HG02588 (cell line): ENCODE results near the gene ATG5.

Experiments
- ATAC-seq: cut with Tn5 transposase; IDR thresholded peaks from one replicate; pipeline ENCODE4 v1.9.1; 2021; ENCODE audit warnings: mild to moderate bottlenecking, moderate library complexity; ENCODE audit not compliant: unreplicated experiment

The ATG5 gene

DNA sequence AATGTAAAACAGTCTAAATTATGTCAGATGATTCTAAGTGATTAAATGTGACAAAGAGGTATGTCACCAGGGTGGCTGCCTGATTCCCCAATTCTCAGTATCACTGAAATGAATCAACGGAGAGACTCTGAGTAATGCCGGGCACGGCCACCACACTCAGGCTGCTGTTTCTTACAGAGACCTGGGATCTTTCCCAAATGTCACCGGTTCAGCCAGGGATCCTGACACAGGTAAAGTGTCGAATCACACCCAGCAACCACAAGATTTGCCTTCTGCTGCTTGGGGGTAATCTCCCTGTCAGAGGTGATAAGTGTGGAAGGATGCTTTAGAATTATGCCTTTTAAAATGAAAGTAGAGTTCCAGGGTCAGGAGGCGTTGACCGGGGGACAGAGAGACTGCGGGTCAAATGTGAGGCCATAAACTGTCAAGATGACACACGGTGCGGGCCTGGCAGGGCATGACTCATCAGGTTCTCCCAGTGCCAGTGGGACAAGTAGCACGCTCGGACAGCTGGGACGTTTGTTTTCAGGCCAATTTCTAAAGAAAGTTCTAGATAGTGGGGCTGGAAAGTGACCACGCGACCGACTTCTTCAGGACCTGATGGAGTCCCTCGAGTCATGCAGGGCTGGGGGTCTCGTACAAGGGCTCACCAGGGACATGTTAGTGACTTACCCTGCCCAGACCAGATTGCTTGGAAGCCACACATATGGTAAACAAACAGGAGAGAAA is 190.5 kb downstream of the ATG5 start:
- ATAC-seq = no peak
